ENCODE measurements around the gene CCP110.

The CCP110 gene

DNA sequence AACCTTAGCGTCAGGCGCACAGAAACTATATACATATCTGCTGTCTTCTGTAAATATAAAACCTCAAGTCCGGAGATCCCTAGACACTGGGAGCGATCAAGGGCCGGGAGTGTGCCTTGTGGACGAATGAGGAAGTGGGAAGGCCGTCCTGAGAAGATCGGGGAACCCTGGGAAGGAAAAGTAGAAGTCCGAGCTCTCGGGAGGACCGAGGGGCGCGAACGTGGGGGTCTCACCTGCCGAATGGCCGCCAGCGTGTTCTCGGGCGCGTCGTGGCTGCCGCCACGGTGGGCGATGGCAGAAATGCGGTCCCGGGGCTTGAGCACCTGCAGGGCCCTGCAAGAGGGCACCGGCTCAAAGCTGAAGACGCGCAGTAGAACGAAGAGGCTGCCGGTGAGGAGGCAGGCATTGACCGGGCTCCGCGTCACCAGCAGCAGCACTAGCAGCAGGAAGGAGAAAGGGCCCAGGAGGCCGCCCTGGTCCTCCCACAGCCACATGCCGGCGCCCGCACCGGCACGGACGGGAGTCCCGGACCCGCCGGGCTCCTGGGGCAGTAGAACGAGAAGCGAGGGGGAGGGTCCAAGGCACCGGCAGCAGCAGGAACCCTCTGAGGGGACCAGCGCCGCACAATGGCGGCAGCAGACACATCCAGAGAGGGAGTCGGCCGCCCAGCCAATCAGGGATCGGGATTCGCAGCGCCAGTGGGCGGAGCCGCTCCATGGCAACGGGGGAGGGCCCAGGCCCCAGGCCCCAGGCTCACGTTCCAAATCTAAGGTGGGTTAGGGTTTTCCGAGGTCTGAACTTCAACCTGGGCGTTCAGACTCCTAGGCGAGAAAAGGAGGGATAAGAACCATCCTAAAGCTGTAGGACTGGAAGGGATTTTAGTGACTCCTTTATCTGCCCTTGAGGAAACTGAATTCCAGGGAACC lies 2.0 kb upstream of the CCP110 start, which contains the start of gene GDE1:
Gene GDE1, minus strand, starts transcription at position 628 of the 926 bp plus-strand sequence. Its CDS starts 134 bp downstream, at position 494.
- peak within 1 kb of the TSS; percentile 88 for H3K27ac ChIP-seq
- TF ChIP-seq, protein P1, sequence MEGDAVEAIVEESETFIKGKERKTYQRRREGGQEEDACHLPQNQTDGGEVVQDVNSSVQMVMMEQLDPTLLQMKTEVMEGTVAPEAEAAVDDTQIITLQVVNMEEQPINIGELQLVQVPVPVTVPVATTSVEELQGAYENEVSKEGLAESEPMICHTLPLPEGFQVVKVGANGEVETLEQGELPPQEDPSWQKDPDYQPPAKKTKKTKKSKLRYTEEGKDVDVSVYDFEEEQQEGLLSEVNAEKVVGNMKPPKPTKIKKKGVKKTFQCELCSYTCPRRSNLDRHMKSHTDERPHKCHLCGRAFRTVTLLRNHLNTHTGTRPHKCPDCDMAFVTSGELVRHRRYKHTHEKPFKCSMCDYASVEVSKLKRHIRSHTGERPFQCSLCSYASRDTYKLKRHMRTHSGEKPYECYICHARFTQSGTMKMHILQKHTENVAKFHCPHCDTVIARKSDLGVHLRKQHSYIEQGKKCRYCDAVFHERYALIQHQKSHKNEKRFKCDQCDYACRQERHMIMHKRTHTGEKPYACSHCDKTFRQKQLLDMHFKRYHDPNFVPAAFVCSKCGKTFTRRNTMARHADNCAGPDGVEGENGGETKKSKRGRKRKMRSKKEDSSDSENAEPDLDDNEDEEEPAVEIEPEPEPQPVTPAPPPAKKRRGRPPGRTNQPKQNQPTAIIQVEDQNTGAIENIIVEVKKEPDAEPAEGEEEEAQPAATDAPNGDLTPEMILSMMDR (conservative IDR thresholded peaks at IDR 0.05) = peak; percentile 61
- TF ChIP-seq ZFX (IDR thresholded peaks at IDR 0.05) = peak; percentile 50

DNA sequence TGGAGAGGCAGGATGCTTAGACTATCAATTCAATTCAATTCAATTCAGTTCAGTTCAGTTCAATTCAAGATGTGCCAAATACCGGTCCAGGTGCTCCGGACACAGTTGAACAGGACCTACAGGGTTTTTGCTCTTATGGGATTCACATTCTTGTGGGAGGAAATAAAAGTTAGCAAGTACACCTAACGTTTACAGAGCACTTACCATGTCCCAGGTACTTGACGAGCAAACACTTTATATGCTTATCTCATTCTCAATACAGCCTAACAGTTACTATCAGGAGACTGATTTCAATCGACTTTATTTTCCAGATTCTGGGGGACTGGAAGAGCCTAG lies 1.4 kb upstream of the CCP110 start:
- no peak for TF ChIP-seq ZFX (IDR thresholded peaks at IDR 0.05)
- TF ChIP-seq, protein P1 (conservative IDR thresholded peaks at IDR 0.05) = no peak
- H3K27ac ChIP-seq = peak overlapping the region; percentile 88

GRCh38 chr16:19522760-19523159 lies 982 bp upstream of the CCP110 start:
- no peak for TF ChIP-seq ZFX (IDR thresholded peaks at IDR 0.05)
- TF ChIP-seq, protein P1 (conservative IDR thresholded peaks at IDR 0.05) = no peak
- no peak overlapping the region; the same call in 1 of the 2 replicates for H3K27ac ChIP-seq

- H3K27ac ChIP-seq = no peak overlapping the region; the same call in 1 of the 2 replicates
- TF ChIP-seq, protein P1 (conservative IDR thresholded peaks at IDR 0.05) = no peak
- no peak for TF ChIP-seq ZFX (IDR thresholded peaks at IDR 0.05)
Observed at GRCh38 chr16:19523184-19523558, 571 bp upstream of the CCP110 start.

GRCh38 chr16:19524356-19524615 lies 544 bp downstream of the CCP110 start:
- H3K27ac ChIP-seq = peak overlapping the region; percentile 82
- no peak for TF ChIP-seq ZFX (IDR thresholded peaks at IDR 0.05)
- TF ChIP-seq, protein P1 (conservative IDR thresholded peaks at IDR 0.05) = no peak

GRCh38 chr16:19524616-19525384 lies 1.1 kb downstream of the CCP110 start:
- TF ChIP-seq, protein P1 (conservative IDR thresholded peaks at IDR 0.05) = no peak
- TF ChIP-seq ZFX (IDR thresholded peaks at IDR 0.05) = no peak
- peak overlapping the region; percentile 82 for H3K27ac ChIP-seq

- H3K27ac ChIP-seq = no peak overlapping the region
- TF ChIP-seq, protein P1 (conservative IDR thresholded peaks at IDR 0.05) = no peak
- TF ChIP-seq ZFX (IDR thresholded peaks at IDR 0.05) = no peak
Observed at GRCh38 chr16:19525385-19525723, 1.6 kb downstream of the CCP110 start.

All from C4-2B (cell line).